Ovary (tissue), 3 donors: Measurements from ENCODE around the gene HIPK2.

Experiments used
- EP300 ChIP-seq: sonication (generic); formaldehyde crosslinking; IDR thresholded peaks from one replicate; pipeline ENCODE4 v1.6.1; 2017; ENCODE audit warnings: antibody characterized with exemption
- POLR2A ChIP-seq: fragments of 450-650 bp; IDR thresholded peaks from one replicate; pipeline ENCODE4 v1.6.1; 2017; ENCODE audit warnings: antibody characterized with exemption, mild to moderate bottlenecking, moderate library complexity
- TF ChIP-seq, protein P1 (sequence below), 3 donors: fragments of 450-650 bp in 2 of 3; fragments of 200-600 bp in 1 of 3; IDR thresholded peaks; one replicate each; pipeline versions ENCODE4 v1.5.1 to v1.8.0; 2016 to 2022; ENCODE audit warnings: antibody characterized with exemption in 3 of 3, mild to moderate bottlenecking in 1 of 3
- donor health status: DM: no; HTN: no; CAD: no.

DNA sequence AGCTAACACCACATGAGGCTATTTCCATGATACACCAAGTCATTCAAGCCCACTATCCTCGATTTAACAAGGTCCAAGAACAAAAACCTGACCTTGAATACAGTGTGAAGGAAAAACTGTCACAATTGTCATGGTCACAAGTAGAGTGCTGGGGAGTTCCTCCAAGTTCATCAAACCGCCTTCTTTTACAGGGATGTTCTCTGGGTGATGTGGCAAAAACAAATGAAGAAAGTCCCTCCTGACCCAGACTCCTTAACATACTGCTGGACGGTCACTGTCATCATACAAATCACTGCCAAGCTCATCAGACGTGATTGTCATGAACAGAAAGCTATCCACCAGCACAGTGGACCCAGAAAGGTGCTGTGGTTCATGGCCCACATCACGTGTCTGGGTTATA lies 28.9 kb downstream of the HIPK2 start:
- TF ChIP-seq, protein P1, sequence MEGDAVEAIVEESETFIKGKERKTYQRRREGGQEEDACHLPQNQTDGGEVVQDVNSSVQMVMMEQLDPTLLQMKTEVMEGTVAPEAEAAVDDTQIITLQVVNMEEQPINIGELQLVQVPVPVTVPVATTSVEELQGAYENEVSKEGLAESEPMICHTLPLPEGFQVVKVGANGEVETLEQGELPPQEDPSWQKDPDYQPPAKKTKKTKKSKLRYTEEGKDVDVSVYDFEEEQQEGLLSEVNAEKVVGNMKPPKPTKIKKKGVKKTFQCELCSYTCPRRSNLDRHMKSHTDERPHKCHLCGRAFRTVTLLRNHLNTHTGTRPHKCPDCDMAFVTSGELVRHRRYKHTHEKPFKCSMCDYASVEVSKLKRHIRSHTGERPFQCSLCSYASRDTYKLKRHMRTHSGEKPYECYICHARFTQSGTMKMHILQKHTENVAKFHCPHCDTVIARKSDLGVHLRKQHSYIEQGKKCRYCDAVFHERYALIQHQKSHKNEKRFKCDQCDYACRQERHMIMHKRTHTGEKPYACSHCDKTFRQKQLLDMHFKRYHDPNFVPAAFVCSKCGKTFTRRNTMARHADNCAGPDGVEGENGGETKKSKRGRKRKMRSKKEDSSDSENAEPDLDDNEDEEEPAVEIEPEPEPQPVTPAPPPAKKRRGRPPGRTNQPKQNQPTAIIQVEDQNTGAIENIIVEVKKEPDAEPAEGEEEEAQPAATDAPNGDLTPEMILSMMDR (IDR thresholded peaks at IDR 0.05) = no peak
- no peak for TF ChIP-seq EP300
- TF ChIP-seq POLR2A = no peak
